ENCODE measurements around the gene ALDH3B1. TPM values are rescaled to one million over a fixed set of nuclear protein-coding genes. Genes with fewer than 3 reads are reported as not detected.

The ALDH3B1 gene
- total and polyA plus RNA-seq, 4 donors: 1.6 to 7.1 (median 3.4) TPM

DNA sequence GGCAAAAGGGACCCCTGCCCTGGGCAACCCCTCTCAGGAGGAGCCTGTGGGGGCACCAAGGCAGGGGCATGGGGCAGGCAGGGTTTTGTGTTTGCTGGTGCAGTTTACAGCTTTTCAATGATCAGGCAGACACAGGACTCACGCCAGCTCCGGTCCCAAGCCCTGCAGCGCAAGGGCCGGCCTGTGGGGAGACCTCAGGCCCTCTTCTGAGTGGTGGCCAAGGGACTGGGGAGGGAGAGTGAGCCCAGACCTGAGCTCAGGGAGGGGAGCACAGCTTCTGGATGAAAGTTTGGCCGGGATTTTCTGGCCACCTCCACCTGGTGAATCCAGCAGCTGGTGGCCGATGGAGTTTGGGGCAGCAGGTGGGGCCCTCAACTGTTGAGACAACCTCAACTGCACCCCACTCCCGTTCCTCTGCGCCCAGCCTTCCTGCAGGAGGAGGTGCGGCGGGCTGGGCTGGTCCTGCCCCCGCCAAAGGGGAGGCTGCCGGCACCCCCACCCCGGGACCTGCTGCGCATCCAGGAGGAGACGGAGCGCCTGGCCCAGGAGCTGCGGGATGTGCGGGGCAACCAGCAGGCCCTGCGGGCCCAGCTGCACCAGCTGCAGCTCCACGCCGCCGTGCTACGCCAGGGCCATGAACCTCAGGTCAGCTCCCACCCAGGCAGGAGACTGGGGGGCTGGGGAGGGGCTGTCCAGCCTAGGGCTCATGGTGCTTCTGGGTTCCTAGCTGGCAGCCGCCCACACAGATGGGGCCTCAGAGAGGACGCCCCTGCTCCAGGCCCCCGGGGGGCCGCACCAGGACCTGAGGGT lies 32.3 kb downstream of the ALDH3B1 start:
- no peaks in the 10 kb centered on the region for H3K9me3 ChIP-seq (ENCODE audit: control insufficient read depth in 4 of 4, low read length in 3 of 4)
- no peak overlapping the region for H3K27ac ChIP-seq (ENCODE audit: low read depth in 1 of 2, low read length in 2 of 2)
- no peaks in the 10 kb centered on the region for H3K27me3 ChIP-seq (ENCODE audit: control insufficient read depth in 4 of 4, insufficient read depth in 4 of 4, low read length in 3 of 4)
- H3K36me3 ChIP-seq (ENCODE audit: control insufficient read depth in 4 of 4, insufficient read depth in 3 of 4, low read depth in 1 of 4, low read length in 3 of 4): peaks cover 0 to 22% (median 7%) of the 10 kb centered on the region in 4 donors
- 93% methylated on average over 27 of the region's 27 CpGs for WGBS
- DNase-seq (ENCODE audit: low spot score): no peak
- H3K4me3 ChIP-seq (ENCODE audit: low read depth in 1 of 3, low read length in 3 of 3): no peak overlapping the region
- peaks cover 15 to 31% (median 21%) of the 10 kb centered on the region in 4 donors for H3K4me1 ChIP-seq (ENCODE audit: control insufficient read depth in 4 of 4, insufficient read depth in 4 of 4, low read length in 3 of 4)
- no peak for TF ChIP-seq NR2F2 (IDR thresholded peaks at IDR 0.05)
- TF ChIP-seq, protein P1, sequence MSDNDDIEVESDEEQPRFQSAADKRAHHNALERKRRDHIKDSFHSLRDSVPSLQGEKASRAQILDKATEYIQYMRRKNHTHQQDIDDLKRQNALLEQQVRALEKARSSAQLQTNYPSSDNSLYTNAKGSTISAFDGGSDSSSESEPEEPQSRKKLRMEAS (IDR thresholded peaks at IDR 0.05): no peak
- H3K9ac ChIP-seq (ENCODE audit: low read depth in 1 of 2, low read length in 2 of 2): no peak overlapping the region

- peaks cover 10 to 26% (median 15%) of the 10 kb centered on the region in 4 donors for H3K4me1 ChIP-seq (ENCODE audit: control insufficient read depth in 4 of 4, insufficient read depth in 4 of 4, low read length in 3 of 4)
- no peaks in the 10 kb centered on the region for H3K27me3 ChIP-seq (ENCODE audit: control insufficient read depth in 4 of 4, insufficient read depth in 4 of 4, low read length in 3 of 4)
- H3K9ac ChIP-seq (ENCODE audit: low read depth in 1 of 2, low read length in 2 of 2): no peak overlapping the region
- WGBS: 87% methylated on average over 8 of the region's 8 CpGs
- no peak overlapping the region for H3K27ac ChIP-seq (ENCODE audit: low read depth in 1 of 2, low read length in 2 of 2)
- peaks cover 0 to 27% (median 7%) of the 10 kb centered on the region in 4 donors for H3K36me3 ChIP-seq (ENCODE audit: control insufficient read depth in 4 of 4, insufficient read depth in 3 of 4, low read depth in 1 of 4, low read length in 3 of 4)
- DNase-seq (ENCODE audit: low spot score): no peak
- no peaks in the 10 kb centered on the region for H3K9me3 ChIP-seq (ENCODE audit: control insufficient read depth in 4 of 4, low read length in 3 of 4)
- H3K4me3 ChIP-seq (ENCODE audit: low read depth in 1 of 3, low read length in 3 of 3): no peak overlapping the region
- TF ChIP-seq ATF3 (IDR thresholded peaks at IDR 0.05) (no peak), NR2F2 (IDR thresholded peaks at IDR 0.05) (no peak), RXRA (IDR thresholded peaks at IDR 0.05) (no peak), EGR1 (IDR thresholded peaks at IDR 0.05; ENCODE audit: low read depth in 2 of 2) (no peak)
- TF ChIP-seq, protein P2, sequence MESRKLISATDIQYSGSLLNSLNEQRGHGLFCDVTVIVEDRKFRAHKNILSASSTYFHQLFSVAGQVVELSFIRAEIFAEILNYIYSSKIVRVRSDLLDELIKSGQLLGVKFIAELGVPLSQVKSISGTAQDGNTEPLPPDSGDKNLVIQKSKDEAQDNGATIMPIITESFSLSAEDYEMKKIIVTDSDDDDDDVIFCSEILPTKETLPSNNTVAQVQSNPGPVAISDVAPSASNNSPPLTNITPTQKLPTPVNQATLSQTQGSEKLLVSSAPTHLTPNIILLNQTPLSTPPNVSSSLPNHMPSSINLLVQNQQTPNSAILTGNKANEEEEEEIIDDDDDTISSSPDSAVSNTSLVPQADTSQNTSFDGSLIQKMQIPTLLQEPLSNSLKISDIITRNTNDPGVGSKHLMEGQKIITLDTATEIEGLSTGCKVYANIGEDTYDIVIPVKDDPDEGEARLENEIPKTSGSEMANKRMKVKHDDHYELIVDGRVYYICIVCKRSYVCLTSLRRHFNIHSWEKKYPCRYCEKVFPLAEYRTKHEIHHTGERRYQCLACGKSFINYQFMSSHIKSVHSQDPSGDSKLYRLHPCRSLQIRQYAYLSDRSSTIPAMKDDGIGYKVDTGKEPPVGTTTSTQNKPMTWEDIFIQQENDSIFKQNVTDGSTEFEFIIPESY (IDR thresholded peaks at IDR 0.05): no peak
- TF ChIP-seq, protein P1 (IDR thresholded peaks at IDR 0.05): no peak
Measured at GRCh38 chr11:68043029-68043348, 32.9 kb downstream of the ALDH3B1 start.

DNA sequence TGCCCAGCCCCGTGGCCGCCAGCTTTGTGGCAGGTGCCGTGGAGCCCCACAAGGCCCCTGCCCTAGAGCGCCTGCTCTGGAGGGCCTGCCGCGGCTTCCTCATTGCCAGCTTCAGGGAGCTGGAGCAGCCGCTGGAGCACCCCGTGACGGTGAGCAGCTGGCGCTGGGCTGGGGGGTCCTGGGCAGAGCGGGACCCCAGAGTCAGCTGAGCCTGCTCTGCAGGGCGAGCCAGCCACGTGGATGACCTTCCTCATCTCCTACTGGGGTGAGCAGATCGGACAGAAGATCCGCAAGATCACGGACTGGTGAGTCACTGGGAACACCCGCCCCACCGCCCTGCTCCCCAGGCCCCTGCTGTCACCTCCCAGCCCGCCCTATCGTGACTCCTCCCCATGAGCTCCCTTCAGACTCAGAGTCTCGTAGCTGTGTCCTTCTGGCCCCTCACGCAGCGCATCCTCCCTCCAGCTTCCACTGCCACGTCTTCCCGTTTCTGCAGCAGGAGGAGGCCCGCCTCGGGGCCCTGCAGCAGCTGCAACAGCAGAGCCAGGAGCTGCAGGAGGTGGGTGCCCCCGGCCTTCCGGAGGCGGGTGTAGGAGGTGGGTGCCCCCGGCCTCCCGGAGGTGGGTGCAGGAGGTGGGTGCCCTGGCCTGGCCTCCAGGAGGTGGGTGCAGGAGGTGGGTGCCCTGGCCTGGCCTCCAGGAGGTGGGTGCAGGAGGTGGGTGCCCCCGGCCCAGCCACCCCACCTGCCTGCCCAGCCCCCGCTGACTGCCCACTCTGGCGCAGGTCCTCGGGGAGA lies 33.4 kb downstream of the ALDH3B1 start:
- DNase-seq (ENCODE audit: low spot score): no peak
- H3K27me3 ChIP-seq (ENCODE audit: control insufficient read depth in 4 of 4, insufficient read depth in 4 of 4, low read length in 3 of 4): no peaks in the 10 kb centered on the region
- H3K27ac ChIP-seq (ENCODE audit: low read depth in 1 of 2, low read length in 2 of 2): no peak overlapping the region
- H3K9me3 ChIP-seq (ENCODE audit: control insufficient read depth in 4 of 4, low read length in 3 of 4): no peaks in the 10 kb centered on the region
- H3K36me3 ChIP-seq (ENCODE audit: control insufficient read depth in 4 of 4, insufficient read depth in 3 of 4, low read depth in 1 of 4, low read length in 3 of 4): peaks cover 0 to 29% (median 7%) of the 10 kb centered on the region in 4 donors
- peaks cover 4 to 20% (median 10%) of the 10 kb centered on the region in 4 donors for H3K4me1 ChIP-seq (ENCODE audit: control insufficient read depth in 4 of 4, insufficient read depth in 4 of 4, low read length in 3 of 4)
- no peak overlapping the region for H3K4me3 ChIP-seq (ENCODE audit: low read depth in 1 of 3, low read length in 3 of 3)
- no peak overlapping the region for H3K9ac ChIP-seq (ENCODE audit: low read depth in 1 of 2, low read length in 2 of 2)
- WGBS: 94% methylated on average over 36 of the region's 36 CpGs
- TF ChIP-seq, protein P3, sequence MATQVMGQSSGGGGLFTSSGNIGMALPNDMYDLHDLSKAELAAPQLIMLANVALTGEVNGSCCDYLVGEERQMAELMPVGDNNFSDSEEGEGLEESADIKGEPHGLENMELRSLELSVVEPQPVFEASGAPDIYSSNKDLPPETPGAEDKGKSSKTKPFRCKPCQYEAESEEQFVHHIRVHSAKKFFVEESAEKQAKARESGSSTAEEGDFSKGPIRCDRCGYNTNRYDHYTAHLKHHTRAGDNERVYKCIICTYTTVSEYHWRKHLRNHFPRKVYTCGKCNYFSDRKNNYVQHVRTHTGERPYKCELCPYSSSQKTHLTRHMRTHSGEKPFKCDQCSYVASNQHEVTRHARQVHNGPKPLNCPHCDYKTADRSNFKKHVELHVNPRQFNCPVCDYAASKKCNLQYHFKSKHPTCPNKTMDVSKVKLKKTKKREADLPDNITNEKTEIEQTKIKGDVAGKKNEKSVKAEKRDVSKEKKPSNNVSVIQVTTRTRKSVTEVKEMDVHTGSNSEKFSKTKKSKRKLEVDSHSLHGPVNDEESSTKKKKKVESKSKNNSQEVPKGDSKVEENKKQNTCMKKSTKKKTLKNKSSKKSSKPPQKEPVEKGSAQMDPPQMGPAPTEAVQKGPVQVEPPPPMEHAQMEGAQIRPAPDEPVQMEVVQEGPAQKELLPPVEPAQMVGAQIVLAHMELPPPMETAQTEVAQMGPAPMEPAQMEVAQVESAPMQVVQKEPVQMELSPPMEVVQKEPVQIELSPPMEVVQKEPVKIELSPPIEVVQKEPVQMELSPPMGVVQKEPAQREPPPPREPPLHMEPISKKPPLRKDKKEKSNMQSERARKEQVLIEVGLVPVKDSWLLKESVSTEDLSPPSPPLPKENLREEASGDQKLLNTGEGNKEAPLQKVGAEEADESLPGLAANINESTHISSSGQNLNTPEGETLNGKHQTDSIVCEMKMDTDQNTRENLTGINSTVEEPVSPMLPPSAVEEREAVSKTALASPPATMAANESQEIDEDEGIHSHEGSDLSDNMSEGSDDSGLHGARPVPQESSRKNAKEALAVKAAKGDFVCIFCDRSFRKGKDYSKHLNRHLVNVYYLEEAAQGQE (IDR thresholded peaks at IDR 0.05): no peak
- TF ChIP-seq CTCF (IDR thresholded peaks at IDR 0.05; ENCODE audit: low read depth, low read length, missing input control): no peak
- no peak for TF ChIP-seq NR2F2 (IDR thresholded peaks at IDR 0.05)
- no peak for TF ChIP-seq RXRA (IDR thresholded peaks at IDR 0.05)
- TF ChIP-seq FOXA2 (IDR thresholded peaks at IDR 0.05): no peak
- no peak for TF ChIP-seq RAD21 (IDR thresholded peaks at IDR 0.05)
- TF ChIP-seq SP1 (IDR thresholded peaks at IDR 0.05): no peak
- TF ChIP-seq, protein P1 (IDR thresholded peaks at IDR 0.05): no peak
- no peak for TF ChIP-seq ATF3 (IDR thresholded peaks at IDR 0.05)
- no peak for TF ChIP-seq GABPA (IDR thresholded peaks at IDR 0.05 in 1 of 2, conservative IDR thresholded peaks at IDR 0.05 in 1 of 2)
- no peak for TF ChIP-seq HNF4A (conservative IDR thresholded peaks at IDR 0.05)
